Vagina (tissue), 2 donors: ENCODE data around the gene AGBL1.

ENCODE experiments used
- POLR2A ChIP-seq, 2 donors: fragments of 450-650 bp; IDR thresholded peaks; one replicate each; pipeline ENCODE4 v1.6.1; 2017; ENCODE audit warnings: antibody characterized with exemption in 2 of 2, mild to moderate bottlenecking in 2 of 2, moderate library complexity in 2 of 2
- POLR2AphosphoS5 ChIP-seq, 2 donors: sonication (generic); formaldehyde crosslinking; IDR thresholded peaks; one replicate each; pipeline ENCODE4 v1.9.0; 2017; ENCODE audit warnings: antibody characterized with exemption in 2 of 2, mild to moderate bottlenecking in 2 of 2, low read depth in 1 of 2; ENCODE audit not compliant: insufficient read depth in 1 of 2
- TF ChIP-seq, protein P1 (sequence below), 3 experiments: fragments of 450-650 bp in 2 of 3; fragments of 200-600 bp in 1 of 3; sonication (generic) in 1 of 3; IDR thresholded peaks; one replicate each; pipeline ENCODE4 v1.5.1; 2017 to 2019; ENCODE audit warnings: antibody characterized with exemption in 3 of 3, mild to moderate bottlenecking in 2 of 3, moderate library complexity in 2 of 3

DNA sequence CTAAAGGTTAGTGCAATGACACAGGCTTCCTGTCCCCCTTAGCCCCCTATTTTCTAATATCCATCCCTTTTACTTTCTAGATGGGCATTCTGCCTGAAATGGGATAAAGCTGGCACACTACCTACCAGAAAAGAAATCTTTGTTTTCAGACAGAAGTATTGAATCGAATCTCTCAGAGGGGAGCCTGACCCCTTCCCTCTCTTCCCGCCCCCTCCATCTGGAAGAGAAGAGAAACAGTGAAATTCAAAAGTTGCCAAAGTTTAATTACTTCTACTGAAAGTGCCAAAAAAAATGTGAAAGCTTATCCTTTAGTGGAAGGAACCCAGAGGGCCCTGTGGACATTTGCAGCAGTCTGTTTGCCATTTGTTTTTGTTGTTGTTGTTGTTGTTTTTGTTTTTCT, 523.8 kb downstream of the AGBL1 start:
- TF ChIP-seq, protein P1, sequence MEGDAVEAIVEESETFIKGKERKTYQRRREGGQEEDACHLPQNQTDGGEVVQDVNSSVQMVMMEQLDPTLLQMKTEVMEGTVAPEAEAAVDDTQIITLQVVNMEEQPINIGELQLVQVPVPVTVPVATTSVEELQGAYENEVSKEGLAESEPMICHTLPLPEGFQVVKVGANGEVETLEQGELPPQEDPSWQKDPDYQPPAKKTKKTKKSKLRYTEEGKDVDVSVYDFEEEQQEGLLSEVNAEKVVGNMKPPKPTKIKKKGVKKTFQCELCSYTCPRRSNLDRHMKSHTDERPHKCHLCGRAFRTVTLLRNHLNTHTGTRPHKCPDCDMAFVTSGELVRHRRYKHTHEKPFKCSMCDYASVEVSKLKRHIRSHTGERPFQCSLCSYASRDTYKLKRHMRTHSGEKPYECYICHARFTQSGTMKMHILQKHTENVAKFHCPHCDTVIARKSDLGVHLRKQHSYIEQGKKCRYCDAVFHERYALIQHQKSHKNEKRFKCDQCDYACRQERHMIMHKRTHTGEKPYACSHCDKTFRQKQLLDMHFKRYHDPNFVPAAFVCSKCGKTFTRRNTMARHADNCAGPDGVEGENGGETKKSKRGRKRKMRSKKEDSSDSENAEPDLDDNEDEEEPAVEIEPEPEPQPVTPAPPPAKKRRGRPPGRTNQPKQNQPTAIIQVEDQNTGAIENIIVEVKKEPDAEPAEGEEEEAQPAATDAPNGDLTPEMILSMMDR (IDR thresholded peaks at IDR 0.05): no peak
- no peak for TF ChIP-seq POLR2AphosphoS5 (IDR thresholded peaks at IDR 0.05; ENCODE audit: insufficient read depth in 1 of 2, low read depth in 1 of 2)
- TF ChIP-seq POLR2A (IDR thresholded peaks at IDR 0.05): no peak
